ENCODE measurements around the gene ADAMTS17.

ADAMTS17 gene

DNA sequence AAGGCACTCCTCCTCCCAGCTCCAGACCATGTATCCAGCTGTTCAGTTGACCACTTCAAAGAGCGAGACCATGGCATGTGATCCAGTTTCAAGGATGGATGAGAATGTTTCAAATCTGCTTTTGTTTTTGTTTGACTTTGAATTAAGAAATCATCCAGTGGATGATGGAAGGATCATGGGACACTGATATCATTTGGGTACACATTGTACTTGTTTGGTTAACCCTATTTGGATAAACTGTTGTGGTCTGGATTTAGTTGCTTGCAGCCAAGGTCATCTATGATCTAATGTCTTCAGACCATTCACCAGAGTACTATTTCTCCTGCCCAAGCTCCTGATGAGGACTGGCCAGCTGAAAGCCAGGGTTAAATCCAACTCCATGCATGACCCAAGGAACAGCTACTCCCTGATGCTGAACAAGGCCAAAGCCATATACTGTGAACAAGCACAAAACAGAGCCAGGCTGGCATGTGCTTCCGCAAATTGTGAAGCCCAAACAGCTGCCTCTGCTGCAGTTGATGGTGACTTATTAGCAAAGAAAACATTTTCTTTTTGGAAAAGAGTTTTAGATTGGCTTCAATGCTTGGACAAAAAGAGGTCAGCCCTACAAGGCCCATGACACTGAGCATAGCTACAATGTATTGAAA is 5.2 kb upstream of the ADAMTS17 start:
- TF ChIP-seq EZH2 (IDR thresholded peaks at IDR 0.05; ENCODE audit: borderline replicate concordance, low read depth, low read length, severe bottlenecking): no peak
- TF ChIP-seq, protein P1, sequence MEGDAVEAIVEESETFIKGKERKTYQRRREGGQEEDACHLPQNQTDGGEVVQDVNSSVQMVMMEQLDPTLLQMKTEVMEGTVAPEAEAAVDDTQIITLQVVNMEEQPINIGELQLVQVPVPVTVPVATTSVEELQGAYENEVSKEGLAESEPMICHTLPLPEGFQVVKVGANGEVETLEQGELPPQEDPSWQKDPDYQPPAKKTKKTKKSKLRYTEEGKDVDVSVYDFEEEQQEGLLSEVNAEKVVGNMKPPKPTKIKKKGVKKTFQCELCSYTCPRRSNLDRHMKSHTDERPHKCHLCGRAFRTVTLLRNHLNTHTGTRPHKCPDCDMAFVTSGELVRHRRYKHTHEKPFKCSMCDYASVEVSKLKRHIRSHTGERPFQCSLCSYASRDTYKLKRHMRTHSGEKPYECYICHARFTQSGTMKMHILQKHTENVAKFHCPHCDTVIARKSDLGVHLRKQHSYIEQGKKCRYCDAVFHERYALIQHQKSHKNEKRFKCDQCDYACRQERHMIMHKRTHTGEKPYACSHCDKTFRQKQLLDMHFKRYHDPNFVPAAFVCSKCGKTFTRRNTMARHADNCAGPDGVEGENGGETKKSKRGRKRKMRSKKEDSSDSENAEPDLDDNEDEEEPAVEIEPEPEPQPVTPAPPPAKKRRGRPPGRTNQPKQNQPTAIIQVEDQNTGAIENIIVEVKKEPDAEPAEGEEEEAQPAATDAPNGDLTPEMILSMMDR (IDR thresholded peaks at IDR 0.05; ENCODE audit: borderline replicate concordance, extremely low read depth, low read length, poor library complexity, severe bottlenecking): no peak
- no peaks in the 10 kb centered on the region for H3K9me3 ChIP-seq (ENCODE audit: insufficient read depth, low read length, severe bottlenecking)
- no peaks in the 10 kb centered on the region for H3K27me3 ChIP-seq (ENCODE audit: insufficient read depth, low read length, poor library complexity)
- H3K4me2 ChIP-seq (ENCODE audit: insufficient read depth, low read length): no peak overlapping the region
- DNase-seq (no peak), ATAC-seq (ENCODE audit: insufficient read depth, low read depth) (no peak)
- H4K20me1 ChIP-seq (ENCODE audit: insufficient read depth, low read length): no peaks in the 10 kb centered on the region
- H3K4me3 ChIP-seq (ENCODE audit: low read depth in 1 of 2, low read length in 2 of 2): no peak overlapping the region
- no peak overlapping the region for H2AFZ ChIP-seq (ENCODE audit: low read depth, low read length)
- no peaks in the 10 kb centered on the region for H3K79me2 ChIP-seq (ENCODE audit: insufficient read depth, low read length)
- no peak overlapping the region for H3K27ac ChIP-seq (ENCODE audit: low read length)
- H3K4me1 ChIP-seq (ENCODE audit: insufficient read depth, low read length): peaks cover 15% of the 10 kb centered on the region
- no peak overlapping the region for H3K9ac ChIP-seq (ENCODE audit: low read depth, low read length)
- no peaks in the 10 kb centered on the region for H3K36me3 ChIP-seq (ENCODE audit: insufficient read depth, low read length)

DNA sequence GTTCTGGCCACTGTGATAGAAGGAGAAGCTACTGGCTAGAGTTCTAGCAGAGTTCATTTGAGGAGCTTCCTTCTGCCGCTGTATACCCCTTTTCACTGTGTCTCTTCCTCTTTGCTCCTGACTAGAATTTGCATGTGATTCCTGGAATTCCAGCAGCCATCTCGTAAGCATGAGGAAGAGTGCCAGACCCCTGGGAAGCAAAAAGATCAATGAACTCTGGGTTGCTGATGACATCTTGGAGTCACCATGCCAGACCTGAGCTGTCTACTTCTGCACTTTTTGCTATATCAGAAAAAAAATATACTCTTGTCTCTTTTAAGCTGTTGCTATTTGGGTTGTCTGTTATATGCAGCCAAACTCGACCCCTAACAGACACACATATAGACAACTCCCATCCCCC is 3.7 kb upstream of the ADAMTS17 start:
- ATAC-seq (ENCODE audit: insufficient read depth, low read depth): no peak
- no peaks in the 10 kb centered on the region for H3K36me3 ChIP-seq (ENCODE audit: insufficient read depth, low read length)
- H3K4me3 ChIP-seq (ENCODE audit: low read depth in 1 of 2, low read length in 2 of 2): no peak overlapping the region
- no peak overlapping the region for H3K9ac ChIP-seq (ENCODE audit: low read depth, low read length)
- no peak overlapping the region for H3K4me2 ChIP-seq (ENCODE audit: insufficient read depth, low read length)
- no peaks in the 10 kb centered on the region for H3K9me3 ChIP-seq (ENCODE audit: insufficient read depth, low read length, severe bottlenecking)
- H3K27me3 ChIP-seq (ENCODE audit: insufficient read depth, low read length, poor library complexity): no peaks in the 10 kb centered on the region
- no peak overlapping the region for H2AFZ ChIP-seq (ENCODE audit: low read depth, low read length)
- no peak for DNase-seq
- H4K20me1 ChIP-seq (ENCODE audit: insufficient read depth, low read length): no peaks in the 10 kb centered on the region
- no peaks in the 10 kb centered on the region for H3K79me2 ChIP-seq (ENCODE audit: insufficient read depth, low read length)
- TF ChIP-seq, protein P1 (IDR thresholded peaks at IDR 0.05; ENCODE audit: borderline replicate concordance, extremely low read depth, low read length, poor library complexity, severe bottlenecking): no peak
- no peak for TF ChIP-seq EZH2 (IDR thresholded peaks at IDR 0.05; ENCODE audit: borderline replicate concordance, low read depth, low read length, severe bottlenecking)
- H3K4me1 ChIP-seq (ENCODE audit: insufficient read depth, low read length): peaks cover 14% of the 10 kb centered on the region
- no peak overlapping the region for H3K27ac ChIP-seq (ENCODE audit: low read length)

DNA sequence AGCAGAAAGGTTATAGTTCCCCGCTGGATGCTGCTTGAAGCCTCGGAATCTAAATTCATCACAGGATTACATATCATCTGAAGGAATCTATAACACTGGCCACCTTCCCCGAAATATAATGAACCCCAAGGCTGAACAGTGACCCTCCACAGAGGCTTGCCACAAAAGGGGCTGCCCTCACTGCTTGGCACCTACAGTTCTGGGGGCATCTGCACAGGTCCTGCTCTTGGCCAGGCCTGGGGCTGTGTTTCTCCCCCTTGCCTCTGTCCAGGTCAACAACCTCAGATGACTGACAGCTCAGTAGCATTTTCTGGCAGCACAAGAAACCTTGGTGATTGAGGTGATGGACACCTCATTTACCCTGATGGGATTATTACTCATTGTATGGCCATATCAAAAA is 1.5 kb upstream of the ADAMTS17 start:
- Histone ChIP-seq H2AFZ (ENCODE audit: low read depth, low read length) (no peak overlapping the region), H3K9me3 (ENCODE audit: insufficient read depth, low read length, severe bottlenecking) (no peaks in the 10 kb centered on the region), H3K4me3 (ENCODE audit: low read depth in 1 of 2, low read length in 2 of 2) (no peak overlapping the region), H3K27me3 (ENCODE audit: insufficient read depth, low read length, poor library complexity) (no peaks in the 10 kb centered on the region), H3K36me3 (ENCODE audit: insufficient read depth, low read length) (no peaks in the 10 kb centered on the region), H3K4me2 (ENCODE audit: insufficient read depth, low read length) (no peak overlapping the region), H3K4me1 (ENCODE audit: insufficient read depth, low read length) (peaks cover 4% of the 10 kb centered on the region), H3K27ac (ENCODE audit: low read length) (no peak overlapping the region), H4K20me1 (ENCODE audit: insufficient read depth, low read length) (no peaks in the 10 kb centered on the region), H3K9ac (ENCODE audit: low read depth, low read length) (no peak overlapping the region), H3K79me2 (ENCODE audit: insufficient read depth, low read length) (peaks cover 7% of the 10 kb centered on the region)
- no peak for ATAC-seq (ENCODE audit: insufficient read depth, low read depth)
- DNase-seq: no peak
- TF ChIP-seq, protein P1 (IDR thresholded peaks at IDR 0.05; ENCODE audit: borderline replicate concordance, extremely low read depth, low read length, poor library complexity, severe bottlenecking): no peak
- no peak for TF ChIP-seq EZH2 (IDR thresholded peaks at IDR 0.05; ENCODE audit: borderline replicate concordance, low read depth, low read length, severe bottlenecking)
